Right lobe of liver (tissue), 6 donors: ENCODE results near the gene TBC1D1. TPM values are rescaled to one million over a fixed set of nuclear protein-coding genes. Genes with fewer than 3 reads are reported as not detected.

Experiments used
- ATAC-seq, 4 donors: fragments of 200-7000 bp; cut with Tn5 transposase; one replicate each; pipeline ENCODE4 v1.9.1; 2020; ENCODE audit warnings: mild to moderate bottlenecking in 4 of 4, moderate library complexity in 4 of 4
- DNase-seq, 3 donors: peaks; one replicate each; pipeline ENCODE4 v3.0.0-alpha.2; 2020
- H3K27ac ChIP-seq, 3 donors: fragments of 200-600 bp; one replicate each; pipeline ENCODE4 v1.8.0; 2022
- H3K27me3 ChIP-seq, 2 donors: fragments of 200-600 bp; one replicate each; pipeline ENCODE4 v1.8.0; 2022
- H3K36me3 ChIP-seq, 4 donors: fragments of 200-600 bp; sonication (generic) in 1 of 4; one replicate each; pipeline versions ENCODE4 v1.5.1 to v1.8.0; 2017 to 2022; ENCODE audit warnings: control low read depth in 1 of 4
- H3K4me1 ChIP-seq, 4 donors: fragments of 200-600 bp; sonication (generic) in 1 of 4; one replicate each; pipeline versions ENCODE4 v1.5.1 to v1.8.0; 2017 to 2022; ENCODE audit warnings: control low read depth in 1 of 4
- H3K4me3 ChIP-seq, 3 donors: fragments of 200-600 bp; one replicate each; pipeline ENCODE4 v1.8.0; 2022
- H3K9me3 ChIP-seq, 4 donors: fragments of 200-600 bp; sonication (generic) in 1 of 4; one replicate each; pipeline versions ENCODE4 v1.5.1 to v1.8.0; 2017 to 2022; ENCODE audit warnings: control low read depth in 1 of 4
- CTCF ChIP-seq, 4 donors: fragments of 200-600 bp in 3 of 4; fragments of 450-650 bp in 1 of 4; IDR thresholded peaks; one replicate each; pipeline versions ENCODE4 v1.5.1 to v1.8.0; 2016 to 2022; ENCODE audit warnings: antibody characterized with exemption in 4 of 4, mild to moderate bottlenecking in 2 of 4
- POLR2A ChIP-seq: fragments of 450-650 bp; IDR thresholded peaks from one replicate; pipeline ENCODE4 v1.6.1; 2017; ENCODE audit warnings: antibody characterized with exemption, mild to moderate bottlenecking
- WGBS: methylation state at CpG from one replicate; pipeline ENCODE4 v1.1.6; 2018; ENCODE audit warnings: low coverage, low lambda C conversion rate; ENCODE audit not compliant: insufficient coverage; ENCODE audit errors: missing lambda C conversion rate; 5-methylcytosine and 5-hydroxymethylcytosine counted together
- intact Hi-C, 2 donors: fragments of 100-400 bp; cut with DNase I; formaldehyde crosslinking; loops; one replicate each; pipeline versions ENCODE4 v1.11.2 to v1.14.1; 2022
- long read RNA-seq: library from polyadenylated mRNA; unstranded; transcript quantifications from one replicate; pipeline ENCODE4 v2.0.0, GENCODE V29; 2019
- total RNA-seq, 6 experiments: library from RNA; depleted of rRNA in 2 of 6; stranded (reverse); fragments of >200 nt in 2 of 6; fragmentation: NEBNext Ultra II Directional in 3 of 6; extraction: Animal tissue kit (Norgen Biotek cat#: 25700) in 3 of 6; gene quantifications; one replicate each; pipeline versions ENCODE4 v1.1.0 to v1.2.4, GENCODE V29; 2016 to 2023
- donor health status: DM: no; HTN: yes; CAD: no.
- donor health status: DM: no; HTN: no; CAD: no.
- donor health status: DM: no; HTN: no; CAD: no.
- donor health status: DM: no; HTN: yes; CAD: no.
- donor health status: DM: no; HTN: yes; CAD: no.

The TBC1D1 gene
- 10 to 100 TPM; 21.2 to 67.5 (median 35.8) TPM for total RNA-seq
- long read RNA-seq, partial matches to known transcripts, result 1 of 2 reads
- long read RNA-seq, other reads (novel, unspliced or antisense), result 1 of 2 reads

- DNase-seq, result peak; percentile 62 to 80 (median 66)
- intact Hi-C loops, result no loop called here
- Histone ChIP-seq H3K4me3 (peak within 1 kb of the TSS; percentile 78 to 91 (median 85)), H3K36me3 (no peaks in the 10 kb centered on the region), H3K4me1 (peaks cover 0 to 18% (median 0%) of the 10 kb centered on the region in 4 donors), H3K27ac (peak within 1 kb of the TSS; percentile 80 to 90 (median 84)), H3K27me3 (no peaks in the 10 kb centered on the region), H3K9me3 (no peaks in the 10 kb centered on the region)
- 0% methylated on average over 11 of the region's 43 CpGs for WGBS
- no peak for TF ChIP-seq POLR2A
- no peak for TF ChIP-seq CTCF (IDR thresholded peaks at IDR 0.05)
- peak; percentile 45 to 64 (median 62) for ATAC-seq
These were observed at the start of gene TBC1D1 for GRCh38 chr4:37890801-37891259. TSS of gene TBC1D1 (plus strand) at chr4:37891084. CDS start at chr4:37902096, 11,012 bp downstream.

GRCh38 chr4:37844204-37844603, 46.7 kb upstream of the TBC1D1 start:
- DNase-seq (no peak), ATAC-seq (peak in 3 of 4 donors; percentile 50 to 74 (median 64))
- H3K9me3 ChIP-seq, result no peaks in the 10 kb centered on the region
- TF ChIP-seq POLR2A (no peak), CTCF (IDR thresholded peaks at IDR 0.05) (no peak)
- H3K36me3 ChIP-seq, result peaks cover 0 to 59% (median 3%) of the 10 kb centered on the region in 4 donors
- no peak overlapping the region for H3K4me3 ChIP-seq
- 42% methylated on average over 5 of the region's 5 CpGs for WGBS
- no peak overlapping the region for H3K27ac ChIP-seq
- intact Hi-C loops, result no loop called here
- no peaks in the 10 kb centered on the region for H3K4me1 ChIP-seq
- no peaks in the 10 kb centered on the region for H3K27me3 ChIP-seq

GRCh38 chr4:37845201-37845600, 45.7 kb upstream of the TBC1D1 start:
- TF ChIP-seq CTCF (IDR thresholded peaks at IDR 0.05), result no peak
- no peak for TF ChIP-seq POLR2A
- H3K4me1 ChIP-seq, result no peaks in the 10 kb centered on the region
- H3K9me3 ChIP-seq, result no peaks in the 10 kb centered on the region
- no peak overlapping the region for H3K4me3 ChIP-seq
- no peaks in the 10 kb centered on the region for H3K27me3 ChIP-seq
- 94% methylated on average over 4 of the region's 4 CpGs for WGBS
- DNase-seq, result no peak
- H3K36me3 ChIP-seq, result peaks cover 0 to 56% (median 3%) of the 10 kb centered on the region in 4 donors
- intact Hi-C loops, result no loop called here
- no peak for ATAC-seq
- H3K27ac ChIP-seq, result no peak overlapping the region

- WGBS, result 64% methylated on average over 4 of the region's 5 CpGs
- ATAC-seq (peak in 1 of 4 donors; percentile 54), DNase-seq (no peak)
- Histone ChIP-seq H3K36me3 (peaks cover 0 to 48% (median 3%) of the 10 kb centered on the region in 4 donors), H3K27me3 (no peaks in the 10 kb centered on the region), H3K4me1 (no peaks in the 10 kb centered on the region), H3K4me3 (no peak overlapping the region), H3K27ac (no peak overlapping the region), H3K9me3 (no peaks in the 10 kb centered on the region)
- intact Hi-C loops, result no loop called here
- no peak for TF ChIP-seq POLR2A
- no peak for TF ChIP-seq CTCF (IDR thresholded peaks at IDR 0.05)
These were observed 43.5 kb upstream of the TBC1D1 start for GRCh38 chr4:37847311-37847884.
